Endodermal cell (in vitro differentiated cells): Measurements from ENCODE around the gene CNTN1. TPM values are rescaled to one million over a fixed set of nuclear protein-coding genes. Genes with fewer than 3 reads are reported as not detected.
A peak's percentile ranks its signal among the peaks of the same experiment; 100 is the strongest.

ENCODE experiments used
- DNase-seq: peaks from one replicate; pipeline ENCODE4 v3.0.0-alpha.2; 2017
- H3K27ac ChIP-seq: 2 replicates; pipeline ENCODE4 v1.5.1; 2013; ENCODE audit warnings: mild to moderate bottlenecking, low read depth, low read length, moderate library complexity
- H3K27me3 ChIP-seq: 2 replicates; pipeline ENCODE4 v1.6.1; 2013; ENCODE audit warnings: mild to moderate bottlenecking, low read length, moderate library complexity; ENCODE audit not compliant: insufficient read depth, control insufficient read depth, poor library complexity, severe bottlenecking
- H3K36me3 ChIP-seq: 2 replicates; pipeline ENCODE4 v1.7.0; 2013; ENCODE audit warnings: mild to moderate bottlenecking, low read length, moderate library complexity; ENCODE audit not compliant: control insufficient read depth, insufficient read depth
- H3K4me1 ChIP-seq: one replicate; pipeline ENCODE4 v1.7.0; 2013; ENCODE audit warnings: low read length; ENCODE audit not compliant: control insufficient read depth, insufficient read depth
- H3K4me3 ChIP-seq: 2 replicates; pipeline ENCODE4 v1.5.1; 2013; ENCODE audit warnings: mild to moderate bottlenecking, low read length, moderate library complexity
- H3K9ac ChIP-seq: 2 replicates; pipeline ENCODE4 v1.6.1; 2013; ENCODE audit warnings: mild to moderate bottlenecking, low read length, moderate library complexity; ENCODE audit not compliant: poor library complexity, severe bottlenecking; ENCODE audit errors: extremely low read depth
- H3K9me3 ChIP-seq: 2 replicates; pipeline ENCODE4 v1.6.1; 2013; ENCODE audit warnings: mild to moderate bottlenecking, low read length, moderate library complexity; ENCODE audit not compliant: control insufficient read depth
- H3K27ac Mint-ChIP-seq: 2 replicates; pipeline ENCODE4 v1.8.0; 2020; ENCODE audit warnings: mixed read lengths
- H3K27me3 Mint-ChIP-seq: 2 replicates; pipeline ENCODE4 v1.8.0; 2021; ENCODE audit warnings: mild to moderate bottlenecking, mixed read lengths; ENCODE audit not compliant: insufficient read depth
- H3K36me3 Mint-ChIP-seq: 2 replicates; pipeline ENCODE4 v1.8.0; 2020; ENCODE audit warnings: low read depth, mixed read lengths
- H3K4me1 Mint-ChIP-seq: 2 replicates; pipeline ENCODE4 v1.8.0; 2020; ENCODE audit warnings: mixed read lengths
- H3K4me3 Mint-ChIP-seq: 2 replicates; pipeline ENCODE4 v1.8.0; 2020; ENCODE audit warnings: mild to moderate bottlenecking, moderate library complexity, mixed read lengths
- H3K9me3 Mint-ChIP-seq: 2 replicates; pipeline ENCODE4 v1.8.0; 2020; ENCODE audit warnings: mild to moderate bottlenecking, mixed read lengths
- CTCF ChIP-seq: fragments of 200-600 bp; sonication (generic); conservative IDR thresholded peaks from 2 replicates; pipeline ENCODE4 v1.5.0; 2021; ENCODE audit warnings: antibody characterized with exemption, mild to moderate bottlenecking
- WGBS, 2 experiments: methylation state at CpG; one replicate each; pipeline versions ENCODE4 v1.1.5 to v1.1.7; 2013; ENCODE audit warnings: missing lambda C conversion rate in 2 of 2, mixed read lengths in 1 of 2; ENCODE audit not compliant: insufficient coverage in 1 of 2, insufficient read length in 1 of 2; 5-methylcytosine and 5-hydroxymethylcytosine counted together
- total RNA-seq, 2 donors: library from RNA; stranded (reverse); fragmentation: NEBNext Ultra II Directional in 1 of 2; extraction: Animal tissue kit (Norgen Biotek cat#: 25700) in 1 of 2; gene quantifications; 2 replicates in 1 of 2; 3 replicates in 1 of 2; pipeline ENCODE4 v1.2.1, GENCODE V29; 2021

Gene CNTN1
- total RNA-seq, 2 donors from 2014 or later, result 8.4 to 8.6 TPM

GRCh38 chr12:40827683-40828592 is 135.7 kb downstream of the CNTN1 start:
- Histone ChIP-seq H3K27ac (no peak overlapping the region), H3K4me1 (no peaks in the 10 kb centered on the region), H3K4me3 (no peak overlapping the region), H3K27me3 (no peaks in the 10 kb centered on the region), H3K9ac (no peak overlapping the region), H3K36me3 (no peaks in the 10 kb centered on the region), H3K9me3 (no peaks in the 10 kb centered on the region)
- H3K4me1 Mint-ChIP-seq, result peaks cover 17% of the 10 kb centered on the region
- peaks cover 2% of the 10 kb centered on the region for H3K27me3 Mint-ChIP-seq
- no peak for TF ChIP-seq CTCF
- WGBS, 2 experiments, result 52 to 58% methylated on average over 13 to 17 of the region's 17 CpGs
- peak; percentile 73 for DNase-seq
- H3K27ac Mint-ChIP-seq, result no peak overlapping the region
- H3K4me3 Mint-ChIP-seq, result no peak overlapping the region
- no peaks in the 10 kb centered on the region for H3K36me3 Mint-ChIP-seq
- no peaks in the 10 kb centered on the region for H3K9me3 Mint-ChIP-seq

GRCh38 chr12:40828593-40828990 is 136.4 kb downstream of the CNTN1 start:
- Mint-ChIP-seq H3K36me3 (no peaks in the 10 kb centered on the region), H3K27me3 (peaks cover 2% of the 10 kb centered on the region), H3K4me1 (peaks cover 17% of the 10 kb centered on the region), H3K9me3 (no peaks in the 10 kb centered on the region), H3K27ac (no peak overlapping the region), H3K4me3 (no peak overlapping the region)
- no peak for DNase-seq
- Histone ChIP-seq H3K4me1 (no peaks in the 10 kb centered on the region), H3K36me3 (no peaks in the 10 kb centered on the region), H3K9me3 (no peaks in the 10 kb centered on the region), H3K9ac (no peak overlapping the region), H3K27ac (no peak overlapping the region), H3K4me3 (no peak overlapping the region), H3K27me3 (no peaks in the 10 kb centered on the region)
- 65% methylated on average over 4 of the region's 5 CpGs; no CpG with 5 or more reads in 1 of the 2 experiments for WGBS, 2 experiments
- TF ChIP-seq CTCF, result no peak

- H3K27me3 Mint-ChIP-seq, result peaks cover 2% of the 10 kb centered on the region
- 65% methylated on average over 1 of the region's 1 CpG; no CpG with 5 or more reads in 1 of the 2 experiments for WGBS, 2 experiments
- TF ChIP-seq CTCF, result no peak
Measured at GRCh38 chr12:40829738-40830144, 137.5 kb downstream of the CNTN1 start.

More at GRCh38 chr12:40829738-40830144, 137.5 kb downstream of the CNTN1 start:
- Histone ChIP-seq H3K36me3 (no peaks in the 10 kb centered on the region), H3K9ac (no peak overlapping the region), H3K27me3 (no peaks in the 10 kb centered on the region), H3K4me3 (no peak overlapping the region), H3K27ac (no peak overlapping the region), H3K9me3 (no peaks in the 10 kb centered on the region), H3K4me1 (no peaks in the 10 kb centered on the region)
- peak overlapping the region; percentile 16 for H3K27ac Mint-ChIP-seq
- no peak overlapping the region for H3K4me3 Mint-ChIP-seq
- no peaks in the 10 kb centered on the region for H3K9me3 Mint-ChIP-seq
- DNase-seq, result no peak
- H3K4me1 Mint-ChIP-seq, result peaks cover 18% of the 10 kb centered on the region
- no peaks in the 10 kb centered on the region for H3K36me3 Mint-ChIP-seq
